Measurements from ENCODE around the gene ZNF2. TPM values are rescaled to one million over a fixed set of nuclear protein-coding genes. Genes with fewer than 3 reads are reported as not detected.

ZNF2 gene
- total and polyA plus RNA-seq, 2 of the 13 experiments (the other 11 are each of a cell fraction or from before 2014, with no cell fraction given) = 4.3 to 6.1 TPM

DNA sequence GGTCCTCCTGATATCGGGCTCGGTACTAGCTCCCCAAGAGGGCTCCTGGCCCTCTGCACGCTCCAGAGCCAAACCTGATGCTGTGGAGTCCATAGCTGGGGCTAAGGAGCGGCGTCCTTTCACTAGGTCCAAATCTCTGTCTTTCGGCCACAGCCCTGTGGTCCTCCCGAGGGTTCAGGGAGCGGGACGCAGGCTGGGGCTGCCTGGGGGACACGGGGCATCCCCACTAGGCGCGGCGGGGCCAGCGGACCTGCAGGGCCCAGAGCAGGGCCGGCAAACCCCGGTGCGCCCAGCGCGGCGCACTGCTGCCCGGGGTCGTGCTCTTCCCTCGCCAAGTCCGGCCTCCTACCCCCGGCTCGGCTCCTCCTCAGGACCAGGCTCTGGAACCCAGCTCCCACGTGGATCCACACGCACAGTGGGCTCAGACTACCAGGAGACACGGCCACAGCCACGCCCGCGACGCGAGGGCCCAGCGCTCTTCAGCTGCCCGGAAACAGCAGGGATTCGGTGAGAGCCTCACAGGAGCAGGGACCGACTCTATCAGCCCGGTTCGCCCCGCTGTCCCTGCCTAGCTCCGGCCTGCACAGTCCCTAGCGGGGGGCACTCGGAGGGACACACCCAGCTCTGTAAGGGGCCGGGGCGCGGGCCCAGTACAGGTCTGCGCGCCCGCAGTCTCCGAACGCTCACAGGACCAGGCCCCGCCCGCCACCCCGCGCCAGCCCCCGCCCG, 6.6 kb upstream of the ZNF2 start (continued):
- TF ChIP-seq ARNT2 (CRISPR knock-in tag; IDR thresholded peaks at IDR 0.05; ENCODE audit: low read depth) = no peak
- TF ChIP-seq, protein P1, sequence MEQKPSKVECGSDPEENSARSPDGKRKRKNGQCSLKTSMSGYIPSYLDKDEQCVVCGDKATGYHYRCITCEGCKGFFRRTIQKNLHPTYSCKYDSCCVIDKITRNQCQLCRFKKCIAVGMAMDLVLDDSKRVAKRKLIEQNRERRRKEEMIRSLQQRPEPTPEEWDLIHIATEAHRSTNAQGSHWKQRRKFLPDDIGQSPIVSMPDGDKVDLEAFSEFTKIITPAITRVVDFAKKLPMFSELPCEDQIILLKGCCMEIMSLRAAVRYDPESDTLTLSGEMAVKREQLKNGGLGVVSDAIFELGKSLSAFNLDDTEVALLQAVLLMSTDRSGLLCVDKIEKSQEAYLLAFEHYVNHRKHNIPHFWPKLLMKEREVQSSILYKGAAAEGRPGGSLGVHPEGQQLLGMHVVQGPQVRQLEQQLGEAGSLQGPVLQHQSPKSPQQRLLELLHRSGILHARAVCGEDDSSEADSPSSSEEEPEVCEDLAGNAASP (CRISPR knock-in tag; IDR thresholded peaks at IDR 0.05; ENCODE audit: borderline replicate concordance) = no peak
- TF ChIP-seq ZNF558 (CRISPR knock-in tag; IDR thresholded peaks at IDR 0.05; ENCODE audit: borderline replicate concordance) = no peak
- TF ChIP-seq NFYB (CRISPR knock-in tag; IDR thresholded peaks at IDR 0.05) = no peak
- TF ChIP-seq SAFB2 (CRISPR knock-in tag; IDR thresholded peaks at IDR 0.05; ENCODE audit: borderline replicate concordance, low read depth) = no peak; the same call in 1 of the 2 replicates
- no peak for TF ChIP-seq MAFF (IDR thresholded peaks at IDR 0.05; ENCODE audit: low read depth, low read length)
- TF ChIP-seq ZFP37 (CRISPR knock-in tag; IDR thresholded peaks at IDR 0.05; ENCODE audit: borderline replicate concordance) = no peak
- no peak for TF ChIP-seq MXI1 (IDR thresholded peaks at IDR 0.05; ENCODE audit: borderline replicate concordance, low read depth, low read length)
- no peak for TF ChIP-seq MEIS2 (CRISPR knock-in tag; IDR thresholded peaks at IDR 0.05)
- TF ChIP-seq, protein P2, sequence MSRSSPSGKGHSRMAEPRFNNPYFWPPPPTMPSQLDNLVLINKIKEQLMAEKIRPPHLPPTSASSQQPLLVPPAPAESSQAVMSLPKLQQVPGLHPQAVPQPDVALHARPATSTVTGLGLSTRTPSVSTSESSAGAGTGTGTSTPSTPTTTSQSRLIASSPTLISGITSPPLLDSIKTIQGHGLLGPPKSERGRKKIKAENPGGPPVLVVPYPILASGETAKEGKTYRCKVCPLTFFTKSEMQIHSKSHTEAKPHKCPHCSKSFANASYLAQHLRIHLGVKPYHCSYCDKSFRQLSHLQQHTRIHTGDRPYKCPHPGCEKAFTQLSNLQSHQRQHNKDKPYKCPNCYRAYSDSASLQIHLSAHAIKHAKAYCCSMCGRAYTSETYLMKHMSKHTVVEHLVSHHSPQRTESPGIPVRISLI (CRISPR knock-in tag; IDR thresholded peaks at IDR 0.05; ENCODE audit: borderline replicate concordance) = no peak
- no peak for TF ChIP-seq ZNF850 (CRISPR knock-in tag; conservative IDR thresholded peaks at IDR 0.05)
- peak; percentile 32; the same call in 1 of the 2 replicates for TF ChIP-seq FOXC1 (CRISPR knock-in tag; IDR thresholded peaks at IDR 0.05; ENCODE audit: borderline replicate concordance)
- no peak for TF ChIP-seq ZNF282 (IDR thresholded peaks at IDR 0.05; ENCODE audit: partially characterized antibody)
- TF ChIP-seq, protein P3, sequence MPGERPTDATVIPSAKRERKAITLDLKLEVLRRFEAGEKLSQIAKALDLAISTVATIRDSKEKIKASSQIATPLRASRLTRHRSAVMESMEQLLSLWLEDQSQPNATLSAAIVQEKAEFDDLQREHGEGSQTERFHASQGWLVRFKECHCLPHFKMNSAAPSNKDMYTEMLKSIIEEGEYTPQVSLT (CRISPR knock-in tag; IDR thresholded peaks at IDR 0.05; ENCODE audit: borderline replicate concordance, low read depth) = no peak
- no peak for TF ChIP-seq CCDC6 (CRISPR knock-in tag; IDR thresholded peaks at IDR 0.05)
- TF ChIP-seq ZNF510 (CRISPR knock-in tag; IDR thresholded peaks at IDR 0.05; ENCODE audit: low read depth) = no peak
- TF ChIP-seq RFX3 (CRISPR knock-in tag; IDR thresholded peaks at IDR 0.05) = no peak
- no peak for TF ChIP-seq IRF2 (CRISPR knock-in tag; IDR thresholded peaks at IDR 0.05)
- TF ChIP-seq ZMAT3 (CRISPR knock-in tag; conservative IDR thresholded peaks at IDR 0.05) = no peak
- TF ChIP-seq GABPA (IDR thresholded peaks at IDR 0.05; ENCODE audit: low read depth, low read length) = no peak
- no peak for TF ChIP-seq GABPA (CRISPR knock-in tag; IDR thresholded peaks at IDR 0.05; ENCODE audit: low read depth)
- TF ChIP-seq, protein P4, sequence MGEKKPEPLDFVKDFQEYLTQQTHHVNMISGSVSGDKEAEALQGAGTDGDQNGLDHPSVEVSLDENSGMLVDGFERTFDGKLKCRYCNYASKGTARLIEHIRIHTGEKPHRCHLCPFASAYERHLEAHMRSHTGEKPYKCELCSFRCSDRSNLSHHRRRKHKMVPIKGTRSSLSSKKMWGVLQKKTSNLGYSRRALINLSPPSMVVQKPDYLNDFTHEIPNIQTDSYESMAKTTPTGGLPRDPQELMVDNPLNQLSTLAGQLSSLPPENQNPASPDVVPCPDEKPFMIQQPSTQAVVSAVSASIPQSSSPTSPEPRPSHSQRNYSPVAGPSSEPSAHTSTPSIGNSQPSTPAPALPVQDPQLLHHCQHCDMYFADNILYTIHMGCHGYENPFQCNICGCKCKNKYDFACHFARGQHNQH (CRISPR knock-in tag; IDR thresholded peaks at IDR 0.05) = no peak
- TF ChIP-seq ZNF530 (CRISPR knock-in tag; IDR thresholded peaks at IDR 0.05; ENCODE audit: low read depth) = no peak
- TF ChIP-seq ZNF234 (CRISPR knock-in tag; conservative IDR thresholded peaks at IDR 0.05) = 0 out of 2 replicates have a peak, but pooled peaks have one; percentile 47
- TF ChIP-seq ATAD3A (CRISPR knock-in tag; IDR thresholded peaks at IDR 0.05) = no peak
- TF ChIP-seq FOXK1 (CRISPR knock-in tag; IDR thresholded peaks at IDR 0.05; ENCODE audit: borderline replicate concordance, low read depth) = no peak
- no peak for TF ChIP-seq KMT2A (CRISPR knock-in tag; IDR thresholded peaks at IDR 0.05)
- TF ChIP-seq SYNCRIP (IDR thresholded peaks at IDR 0.05; ENCODE audit: insufficient read depth, low read depth, low read length) = no peak
- TF ChIP-seq ZNF546 (CRISPR knock-in tag; conservative IDR thresholded peaks at IDR 0.05) = 0 out of 2 replicates have a peak, but pooled peaks have one; percentile 68

Measured in HepG2 (cell line).